A549 (cell line): ENCODE results near the gene ZNF275.

ENCODE experiments used
- NR3C1 ChIP-seq: fragments of >200 bp; sonication (Bioruptor Twin); formaldehyde crosslinking; IDR thresholded peaks from 3 replicates; pipeline ENCODE4 v1.6.1; 2017
- REST ChIP-seq: fragments of 200-600 bp; sonication (generic); IDR thresholded peaks from 2 replicates; pipeline ENCODE4 v1.6.1; 2016; ENCODE audit warnings: antibody characterized with exemption, mild to moderate bottlenecking, moderate library complexity
- RNF2 ChIP-seq: fragments of 200-600 bp; sonication (generic); IDR thresholded peaks from 2 replicates; pipeline ENCODE4 v1.6.1; 2016; ENCODE audit warnings: low read depth, mild to moderate bottlenecking, antibody characterized with exemption, moderate library complexity, borderline replicate concordance
- TF ChIP-seq, protein P1 (sequence below): fragments of 150-350 bp; IDR thresholded peaks from 2 replicates; pipeline ENCODE4 v1.6.1; 2014; ENCODE audit warnings: low read depth, mild to moderate bottlenecking, low read length

GRCh38 chrX:153310901-153311300, 23.1 kb upstream of the ZNF275 start:
- TF ChIP-seq, protein P1, sequence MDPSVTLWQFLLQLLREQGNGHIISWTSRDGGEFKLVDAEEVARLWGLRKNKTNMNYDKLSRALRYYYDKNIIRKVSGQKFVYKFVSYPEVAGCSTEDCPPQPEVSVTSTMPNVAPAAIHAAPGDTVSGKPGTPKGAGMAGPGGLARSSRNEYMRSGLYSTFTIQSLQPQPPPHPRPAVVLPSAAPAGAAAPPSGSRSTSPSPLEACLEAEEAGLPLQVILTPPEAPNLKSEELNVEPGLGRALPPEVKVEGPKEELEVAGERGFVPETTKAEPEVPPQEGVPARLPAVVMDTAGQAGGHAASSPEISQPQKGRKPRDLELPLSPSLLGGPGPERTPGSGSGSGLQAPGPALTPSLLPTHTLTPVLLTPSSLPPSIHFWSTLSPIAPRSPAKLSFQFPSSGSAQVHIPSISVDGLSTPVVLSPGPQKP = no peak
- TF ChIP-seq NR3C1 (no peak), REST (no peak), RNF2 (no peak)
